ENCODE data around the gene ANP32D.

GRCh38 chr12:48423171-48423570, 49.2 kb upstream of the ANP32D start:
- TF ChIP-seq CTCF (conservative IDR thresholded peaks at IDR 0.05; ENCODE audit: low read length) (no peak), EZH2phosphoT487 (IDR thresholded peaks at IDR 0.05; ENCODE audit: borderline replicate concordance, low read depth, low read length) (no peak)
